Measurements from ENCODE around the gene PRRX2. TPM values are rescaled to one million over a fixed set of nuclear protein-coding genes. Genes with fewer than 3 reads are reported as not detected.
A peak's percentile ranks its signal among the peaks of the same experiment; 100 is the strongest.

Gene PRRX2
- total RNA-seq, 2 experiments from 2014 or later = 0.49 to 0.57 TPM

- CTCF ChIA-PET = interaction anchor here (0.7 to 4.8 kb wide), 4 partner anchors 13 to 582 kb away, joined by 3 to 28 read pairs (median 3); no protein-coding TSS in a partner anchor
- peaks cover 5% of the 10 kb centered on the region for H3K27me3 Mint-ChIP-seq
- no peak for DNase-seq
- no peak overlapping the region for H3K4me3 Mint-ChIP-seq
- POLR2A ChIA-PET = no interaction called here
- ATAC-seq = no peak
- no peaks in the 10 kb centered on the region for H3K9me3 Mint-ChIP-seq (ENCODE audit: low read depth)
- no peak overlapping the region for H3K27ac Mint-ChIP-seq
- H3K4me1 Mint-ChIP-seq = peaks cover 17% of the 10 kb centered on the region
- intact Hi-C loops (cut with DNase I, micrococcal nuclease) = no loop called here
- H3K36me3 Mint-ChIP-seq (ENCODE audit: low read depth) = no peaks in the 10 kb centered on the region
Observed at GRCh38 chr9:129713402-129713679, 47.9 kb downstream of the PRRX2 start.

- Mint-ChIP-seq H3K27ac (no peak overlapping the region), H3K36me3 (ENCODE audit: low read depth) (no peaks in the 10 kb centered on the region), H3K4me3 (no peak overlapping the region), H3K4me1 (peaks cover 17% of the 10 kb centered on the region), H3K27me3 (peaks cover 5% of the 10 kb centered on the region), H3K9me3 (ENCODE audit: low read depth) (no peaks in the 10 kb centered on the region)
- ChIA-PET CTCF (interaction anchor here (0.6 to 4.8 kb wide), 2 partner anchors 12 to 1151 kb away, joined by 5 to 28 read pairs; no protein-coding TSS in a partner anchor), POLR2A (no interaction called here)
- ATAC-seq (no peak), DNase-seq (no peak)
- intact Hi-C loops (cut with DNase I, micrococcal nuclease) = no loop called here
Observed at GRCh38 chr9:129714511-129715061, 49.1 kb downstream of the PRRX2 start.

GRCh38 chr9:129716091-129716490 lies 50.6 kb downstream of the PRRX2 start:
- Mint-ChIP-seq H3K4me3 (no peak overlapping the region), H3K4me1 (peaks cover 17% of the 10 kb centered on the region), H3K9me3 (ENCODE audit: low read depth) (no peaks in the 10 kb centered on the region), H3K27me3 (peaks cover 8% of the 10 kb centered on the region), H3K36me3 (ENCODE audit: low read depth) (no peaks in the 10 kb centered on the region), H3K27ac (no peak overlapping the region)
- no peak for ATAC-seq
- DNase-seq = no peak
- intact Hi-C loops (cut with DNase I, micrococcal nuclease) = no loop called here
- ChIA-PET CTCF (interaction anchor here (0.8 to 4.8 kb wide), 2 partner anchors 10 to 55 kb away, joined by 3 to 28 read pairs; no protein-coding TSS in a partner anchor), POLR2A (interaction anchor here (0.5 kb wide), 1 partner anchor 913 kb away, joined by 4 read pairs; no protein-coding TSS in a partner anchor)

GRCh38 chr9:129717991-129718390 lies 52.5 kb downstream of the PRRX2 start:
- H3K27ac Mint-ChIP-seq = no peak overlapping the region
- CTCF ChIA-PET = interaction anchor here (1.0 kb wide), 1 partner anchor 66 kb away, joined by 3 read pairs; no protein-coding TSS in a partner anchor
- H3K4me1 Mint-ChIP-seq = peaks cover 3% of the 10 kb centered on the region
- H3K4me3 Mint-ChIP-seq = no peak overlapping the region
- POLR2A ChIA-PET = no interaction called here
- ATAC-seq (no peak), DNase-seq (no peak)
- H3K9me3 Mint-ChIP-seq (ENCODE audit: low read depth) = no peaks in the 10 kb centered on the region
- peaks cover 7% of the 10 kb centered on the region for H3K27me3 Mint-ChIP-seq
- intact Hi-C loops (cut with DNase I, micrococcal nuclease) = loop anchor here in 1 of 2 experiments (2.0 kb wide), 1 partner anchor 75 kb away; the partner anchor contains the start of gene ASB6
- no peaks in the 10 kb centered on the region for H3K36me3 Mint-ChIP-seq (ENCODE audit: low read depth)

- Mint-ChIP-seq H3K27ac (no peak overlapping the region), H3K27me3 (peaks cover 4% of the 10 kb centered on the region), H3K4me3 (no peak overlapping the region), H3K36me3 (ENCODE audit: low read depth) (no peaks in the 10 kb centered on the region), H3K4me1 (no peaks in the 10 kb centered on the region), H3K9me3 (ENCODE audit: low read depth) (no peaks in the 10 kb centered on the region)
- CTCF ChIA-PET = interaction anchor here (1.0 kb wide), 1 partner anchor 65 kb away, joined by 3 read pairs; no protein-coding TSS in a partner anchor
- DNase-seq (no peak), ATAC-seq (no peak)
- POLR2A ChIA-PET = no interaction called here
- intact Hi-C loops (cut with DNase I, micrococcal nuclease) = loop anchor here in 1 of 2 experiments (2.0 kb wide), 1 partner anchor 76 kb away; the partner anchor contains the start of gene ASB6
Observed at GRCh38 chr9:129718647-129719046, 53.2 kb downstream of the PRRX2 start.

GRCh38 chr9:129719135-129719534 lies 53.7 kb downstream of the PRRX2 start:
- H3K27me3 Mint-ChIP-seq = peaks cover 4% of the 10 kb centered on the region
- no peak for ATAC-seq
- ChIA-PET POLR2A (no interaction called here), CTCF (no interaction called here)
- peak; percentile 27 for DNase-seq
- no peaks in the 10 kb centered on the region for H3K36me3 Mint-ChIP-seq (ENCODE audit: low read depth)
- H3K9me3 Mint-ChIP-seq (ENCODE audit: low read depth) = no peaks in the 10 kb centered on the region
- intact Hi-C loops (cut with DNase I, micrococcal nuclease) = loop anchor here in 1 of 2 experiments (2.0 kb wide), 1 partner anchor 76 kb away; the partner anchor contains the start of gene ASB6
- no peaks in the 10 kb centered on the region for H3K4me1 Mint-ChIP-seq
- no peak overlapping the region for H3K27ac Mint-ChIP-seq
- no peak overlapping the region for H3K4me3 Mint-ChIP-seq

GRCh38 chr9:129720181-129720864 lies 54.9 kb downstream of the PRRX2 start:
- Mint-ChIP-seq H3K36me3 (ENCODE audit: low read depth) (no peaks in the 10 kb centered on the region), H3K9me3 (ENCODE audit: low read depth) (no peaks in the 10 kb centered on the region), H3K4me3 (no peak overlapping the region), H3K27ac (no peak overlapping the region), H3K4me1 (no peaks in the 10 kb centered on the region), H3K27me3 (peaks cover 4% of the 10 kb centered on the region)
- intact Hi-C loops (cut with DNase I, micrococcal nuclease) = loop anchor here in 1 of 2 experiments (10.0 kb wide), 1 partner anchor 76 kb away; the partner anchor contains the start of gene ASB6
- ChIA-PET POLR2A (no interaction called here), CTCF (no interaction called here)
- no peak for DNase-seq
- no peak for ATAC-seq

GRCh38 chr9:129720865-129721545 lies 55.6 kb downstream of the PRRX2 start:
- H3K4me1 Mint-ChIP-seq = no peaks in the 10 kb centered on the region
- ChIA-PET POLR2A (no interaction called here), CTCF (no interaction called here)
- no peaks in the 10 kb centered on the region for H3K36me3 Mint-ChIP-seq (ENCODE audit: low read depth)
- no peak overlapping the region for H3K4me3 Mint-ChIP-seq
- no peak overlapping the region for H3K27ac Mint-ChIP-seq
- no peaks in the 10 kb centered on the region for H3K9me3 Mint-ChIP-seq (ENCODE audit: low read depth)
- DNase-seq (no peak), ATAC-seq (no peak)
- intact Hi-C loops (cut with DNase I, micrococcal nuclease) = loop anchor here in 1 of 2 experiments (10.0 kb wide), 1 partner anchor 76 kb away; the partner anchor contains the start of gene ASB6
- H3K27me3 Mint-ChIP-seq = peaks cover 3% of the 10 kb centered on the region

GRCh38 chr9:129722913-129723312 lies 57.5 kb downstream of the PRRX2 start:
- DNase-seq = no peak
- no peaks in the 10 kb centered on the region for H3K9me3 Mint-ChIP-seq (ENCODE audit: low read depth)
- intact Hi-C loops (cut with DNase I, micrococcal nuclease) = loop anchor here in 1 of 2 experiments (10.0 kb wide), 1 partner anchor 78 kb away; the partner anchor contains the start of gene ASB6
- peaks cover 2% of the 10 kb centered on the region for H3K4me1 Mint-ChIP-seq
- ATAC-seq = no peak
- ChIA-PET POLR2A (no interaction called here), CTCF (no interaction called here)
- H3K36me3 Mint-ChIP-seq (ENCODE audit: low read depth) = no peaks in the 10 kb centered on the region
- no peak overlapping the region for H3K4me3 Mint-ChIP-seq
- peaks cover 3% of the 10 kb centered on the region for H3K27me3 Mint-ChIP-seq
- no peak overlapping the region for H3K27ac Mint-ChIP-seq

- DNase-seq (no peak), ATAC-seq (no peak)
- no peaks in the 10 kb centered on the region for H3K36me3 Mint-ChIP-seq (ENCODE audit: low read depth)
- CTCF ChIA-PET = interaction anchor here (0.7 to 3.5 kb wide), 5 partner anchors 13 to 899 kb away, joined by 3 to 40 read pairs (median 3); no protein-coding TSS in a partner anchor
- H3K27ac Mint-ChIP-seq = no peak overlapping the region
- intact Hi-C loops (cut with DNase I, micrococcal nuclease) = loop anchor here in 1 of 2 experiments (10.0 kb wide), 1 partner anchor 80 kb away; the partner anchor contains the start of gene ASB6
- H3K4me3 Mint-ChIP-seq = no peak overlapping the region
- peaks cover 2% of the 10 kb centered on the region for H3K4me1 Mint-ChIP-seq
- H3K9me3 Mint-ChIP-seq (ENCODE audit: low read depth) = no peaks in the 10 kb centered on the region
- POLR2A ChIA-PET = no interaction called here
- H3K27me3 Mint-ChIP-seq = peaks cover 3% of the 10 kb centered on the region
Observed at GRCh38 chr9:129724456-129725190, 59.2 kb downstream of the PRRX2 start.

GRCh38 chr9:129725795-129726251 lies 60.4 kb downstream of the PRRX2 start:
- H3K4me3 Mint-ChIP-seq = no peak overlapping the region
- POLR2A ChIA-PET = no interaction called here
- H3K36me3 Mint-ChIP-seq (ENCODE audit: low read depth) = no peaks in the 10 kb centered on the region
- no peaks in the 10 kb centered on the region for H3K9me3 Mint-ChIP-seq (ENCODE audit: low read depth)
- no peaks in the 10 kb centered on the region for H3K27me3 Mint-ChIP-seq
- H3K27ac Mint-ChIP-seq = no peak overlapping the region
- intact Hi-C loops (cut with DNase I, micrococcal nuclease) = loop anchor here (1.0 to 10.0 kb wide), 3 partner anchors 57 to 84 kb away; partner anchors contain the start of gene ASB6 (in 2 of the 2)
- CTCF ChIA-PET = interaction anchor here (0.5 to 5.2 kb wide), 32 partner anchors 12 to 1623 kb away, joined by 3 to 65 read pairs (median 4); partner anchors contain the start of gene TOR1B
- DNase-seq (no peak), ATAC-seq (no peak)
- H3K4me1 Mint-ChIP-seq = peaks cover 2% of the 10 kb centered on the region

Data from activated CD4-positive, alpha-beta T cell treated with anti-CD3 and anti-CD28 coated beads for 36 hours (primary cell).